HEK293 (cell line): ENCODE measurements around the gene HYOU1.

Source experiments
- AEBP2 ChIP-seq: fragments of 450-650 bp; formaldehyde crosslinking; IDR thresholded peaks from 2 replicates; pipeline ENCODE4 v1.5.1; 2016; ENCODE audit warnings: missing biosample characterization, missing genetic modification characterization, borderline replicate concordance
- ELK4 ChIP-seq: IDR thresholded peaks from 2 replicates; pipeline ENCODE4 v1.6.1; 2011; ENCODE audit warnings: mild to moderate bottlenecking, low read depth, low read length, borderline replicate concordance
- GFI1B ChIP-seq: fragments of 450-650 bp; formaldehyde crosslinking; IDR thresholded peaks from 2 replicates; pipeline ENCODE4 v1.5.1; 2016; ENCODE audit warnings: missing biosample characterization, missing genetic modification characterization
- GLIS2 ChIP-seq: fragments of 450-650 bp; formaldehyde crosslinking; IDR thresholded peaks from 2 replicates; pipeline ENCODE4 v1.5.1; 2016; ENCODE audit warnings: missing biosample characterization, missing genetic modification characterization
- KLF10 ChIP-seq: fragments of 450-650 bp; IDR thresholded peaks from 2 replicates; pipeline ENCODE4 v1.5.1; 2018; ENCODE audit warnings: missing biosample characterization, mild to moderate bottlenecking, missing genetic modification characterization
- MEIS1 ChIP-seq: sonication (generic); formaldehyde crosslinking; IDR thresholded peaks from 2 replicates; pipeline ENCODE4 v1.8.1; 2022; ENCODE audit warnings: missing genetic modification reagents, mild to moderate bottlenecking, borderline replicate concordance
- MYNN ChIP-seq: fragments of 450-650 bp; formaldehyde crosslinking; IDR thresholded peaks from 2 replicates; pipeline ENCODE4 v1.5.1; 2016; ENCODE audit warnings: missing biosample characterization, missing genetic modification characterization, borderline replicate concordance
- REST ChIP-seq: fragments of 450-650 bp; formaldehyde crosslinking; IDR thresholded peaks from 2 replicates; pipeline ENCODE4 v1.5.1; 2016; ENCODE audit warnings: missing biosample characterization, missing genetic modification characterization
- SETDB1 ChIP-seq: IDR thresholded peaks from one replicate; pipeline ENCODE4 v1.6.1; 2017; ENCODE audit warnings: mild to moderate bottlenecking, low read length, moderate library complexity, mixed read lengths; ENCODE audit not compliant: insufficient read length
- ZBTB1 ChIP-seq: fragments of 450-650 bp; formaldehyde crosslinking; IDR thresholded peaks from 2 replicates; pipeline ENCODE4 v1.5.1; 2016; ENCODE audit warnings: missing biosample characterization, missing genetic modification characterization
- ZBTB11 ChIP-seq: fragments of 450-650 bp; formaldehyde crosslinking; conservative IDR thresholded peaks from 2 replicates; pipeline ENCODE4 v1.5.1; 2016; ENCODE audit warnings: low read depth, missing biosample characterization, missing genetic modification characterization
- ZBTB21 ChIP-seq: fragments of 450-650 bp; formaldehyde crosslinking; IDR thresholded peaks from 2 replicates; pipeline ENCODE4 v1.5.1; 2017; ENCODE audit warnings: missing biosample characterization, missing genetic modification characterization
- ZBTB26 ChIP-seq: fragments of 450-650 bp; formaldehyde crosslinking; optimal IDR thresholded peaks from 2 replicates; pipeline ENCODE3; 2016; ENCODE audit warnings: missing biosample characterization, mild to moderate bottlenecking, missing genetic modification characterization
- ZBTB44 ChIP-seq: fragments of 450-650 bp; IDR thresholded peaks from 2 replicates; pipeline ENCODE4 v1.5.1; 2018; ENCODE audit warnings: missing biosample characterization, mild to moderate bottlenecking, missing genetic modification characterization
- ZFP69B ChIP-seq: fragments of 450-650 bp; formaldehyde crosslinking; IDR thresholded peaks from 2 replicates; pipeline ENCODE4 v1.5.1; 2016; ENCODE audit warnings: missing biosample characterization, missing genetic modification characterization
- ZNF155 ChIP-seq: fragments of 450-650 bp; formaldehyde crosslinking; IDR thresholded peaks from 2 replicates; pipeline ENCODE4 v1.5.1; 2016; ENCODE audit warnings: missing biosample characterization, missing genetic modification characterization
- ZNF248 ChIP-seq: fragments of 450-650 bp; formaldehyde crosslinking; IDR thresholded peaks from 2 replicates; pipeline ENCODE4 v1.5.1; 2017; ENCODE audit warnings: missing biosample characterization, missing genetic modification characterization
- ZNF266 ChIP-seq: fragments of 450-650 bp; formaldehyde crosslinking; IDR thresholded peaks from 2 replicates; pipeline ENCODE4 v1.5.1; 2016; ENCODE audit warnings: missing biosample characterization, missing genetic modification characterization, low read depth
- ZNF311 ChIP-seq: fragments of 450-650 bp; formaldehyde crosslinking; IDR thresholded peaks from 2 replicates; pipeline ENCODE4 v1.5.1; 2017; ENCODE audit warnings: missing biosample characterization, missing genetic modification characterization, borderline replicate concordance
- ZNF350 ChIP-seq: fragments of 450-650 bp; formaldehyde crosslinking; IDR thresholded peaks from 2 replicates; pipeline ENCODE4 v1.5.0; 2017; ENCODE audit warnings: missing biosample characterization, mild to moderate bottlenecking, missing genetic modification characterization
- ZNF37A ChIP-seq: fragments of 450-650 bp; IDR thresholded peaks from 2 replicates; pipeline ENCODE4 v1.5.1; 2018; ENCODE audit warnings: missing biosample characterization, missing genetic modification characterization
- ZNF426 ChIP-seq: fragments of 450-650 bp; formaldehyde crosslinking; IDR thresholded peaks from 2 replicates; pipeline ENCODE4 v1.5.1; 2017; ENCODE audit warnings: missing biosample characterization, missing genetic modification characterization, mild to moderate bottlenecking, inconsistent platforms, moderate library complexity
- ZNF521 ChIP-seq: fragments of 450-650 bp; formaldehyde crosslinking; IDR thresholded peaks from 2 replicates; pipeline ENCODE4 v1.5.1; 2017; ENCODE audit warnings: missing biosample characterization, mild to moderate bottlenecking, missing genetic modification characterization
- ZNF561 ChIP-seq: fragments of 450-650 bp; IDR thresholded peaks from 2 replicates; pipeline ENCODE4 v1.5.1; 2018; ENCODE audit warnings: missing biosample characterization, missing genetic modification characterization, borderline replicate concordance
- ZNF580 ChIP-seq: fragments of 450-650 bp; formaldehyde crosslinking; IDR thresholded peaks from 2 replicates; pipeline ENCODE4 v1.5.1; 2016; ENCODE audit warnings: missing biosample characterization, missing genetic modification characterization
- ZNF660 ChIP-seq: fragments of 450-650 bp; IDR thresholded peaks from 2 replicates; pipeline ENCODE4 v1.5.1; 2018; ENCODE audit warnings: missing biosample characterization, mild to moderate bottlenecking, missing genetic modification characterization
- ZNF664 ChIP-seq: fragments of 450-650 bp; formaldehyde crosslinking; IDR thresholded peaks from 2 replicates; pipeline ENCODE4 v1.5.1; 2016; ENCODE audit warnings: missing biosample characterization, missing genetic modification characterization

The HYOU1 gene

GRCh38 chr11:119101759-119102423, 44.9 kb upstream of the HYOU1 start, which contains the start of gene DPAGT1 (continued):
- no peak for TF ChIP-seq ZNF426
- TF ChIP-seq MYNN (tag by site-specific recombination): no peak
- peak; percentile 94 for TF ChIP-seq ZNF580 (tag by site-specific recombination)
- no peak for TF ChIP-seq ZNF248
- TF ChIP-seq ZBTB1 (tag by site-specific recombination): no peak
- TF ChIP-seq ZFP69B: no peak
- no peak for TF ChIP-seq ZNF350 (tag by site-specific recombination)
- no peak for TF ChIP-seq ZNF155 (tag by site-specific recombination)
- peak; percentile 45; the same call in 1 of the 2 replicates for TF ChIP-seq ZBTB21 (tag by site-specific recombination)
- no peak for TF ChIP-seq ZNF37A (tag by site-specific recombination)
- TF ChIP-seq ZNF660 (tag by site-specific recombination): peak; percentile 49
- peak; percentile 35 for TF ChIP-seq ZBTB26
- no peak for TF ChIP-seq REST (tag by site-specific recombination)
- no peak for TF ChIP-seq AEBP2 (tag by site-specific recombination)
- 0 out of 2 replicates have a peak, but pooled peaks have one; percentile 19 for TF ChIP-seq ZNF664 (tag by site-specific recombination)
- no peak for TF ChIP-seq MEIS1 (CRISPR knock-in tag)
- TF ChIP-seq ELK4: no peak; the same call in 1 of the 2 replicates
- TF ChIP-seq ZBTB44 (tag by site-specific recombination): no peak
- no peak for TF ChIP-seq ZNF521
- no peak for TF ChIP-seq GLIS2 (tag by site-specific recombination)
- no peak for TF ChIP-seq GFI1B (tag by site-specific recombination)
- TF ChIP-seq ZBTB11 (tag by site-specific recombination): peak; percentile 99
- TF ChIP-seq ZNF311 (tag by site-specific recombination): no peak
- peak; percentile 69 for TF ChIP-seq KLF10 (tag by site-specific recombination)
- TF ChIP-seq SETDB1: no peak
- no peak for TF ChIP-seq ZNF266 (tag by site-specific recombination)
- 0 out of 2 replicates have a peak, but pooled peaks have one; percentile 52 for TF ChIP-seq ZNF561
